ENCODE data around the gene LPP. TPM values are rescaled to one million over a fixed set of nuclear protein-coding genes. Genes with fewer than 3 reads are reported as not detected.

The LPP gene
- total RNA-seq, 1 donor from 2014 or later, result 218 TPM

GRCh38 chr3:188276375-188276774 lies 122.4 kb downstream of the LPP start:
- TF ChIP-seq, protein P1, sequence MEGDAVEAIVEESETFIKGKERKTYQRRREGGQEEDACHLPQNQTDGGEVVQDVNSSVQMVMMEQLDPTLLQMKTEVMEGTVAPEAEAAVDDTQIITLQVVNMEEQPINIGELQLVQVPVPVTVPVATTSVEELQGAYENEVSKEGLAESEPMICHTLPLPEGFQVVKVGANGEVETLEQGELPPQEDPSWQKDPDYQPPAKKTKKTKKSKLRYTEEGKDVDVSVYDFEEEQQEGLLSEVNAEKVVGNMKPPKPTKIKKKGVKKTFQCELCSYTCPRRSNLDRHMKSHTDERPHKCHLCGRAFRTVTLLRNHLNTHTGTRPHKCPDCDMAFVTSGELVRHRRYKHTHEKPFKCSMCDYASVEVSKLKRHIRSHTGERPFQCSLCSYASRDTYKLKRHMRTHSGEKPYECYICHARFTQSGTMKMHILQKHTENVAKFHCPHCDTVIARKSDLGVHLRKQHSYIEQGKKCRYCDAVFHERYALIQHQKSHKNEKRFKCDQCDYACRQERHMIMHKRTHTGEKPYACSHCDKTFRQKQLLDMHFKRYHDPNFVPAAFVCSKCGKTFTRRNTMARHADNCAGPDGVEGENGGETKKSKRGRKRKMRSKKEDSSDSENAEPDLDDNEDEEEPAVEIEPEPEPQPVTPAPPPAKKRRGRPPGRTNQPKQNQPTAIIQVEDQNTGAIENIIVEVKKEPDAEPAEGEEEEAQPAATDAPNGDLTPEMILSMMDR (IDR thresholded peaks at IDR 0.05; ENCODE audit: insufficient read depth, low read length, poor library complexity, severe bottlenecking), result no peak
- no peak for DNase-seq (ENCODE audit: low read depth)
- Histone ChIP-seq H3K27me3 (ENCODE audit: control insufficient read depth, insufficient read depth, low read length) (no peaks in the 10 kb centered on the region), H3K4me3 (ENCODE audit: low read depth, low read length) (no peak overlapping the region), H3K36me3 (ENCODE audit: control insufficient read depth, insufficient read depth, low read length) (no peaks in the 10 kb centered on the region)

DNA sequence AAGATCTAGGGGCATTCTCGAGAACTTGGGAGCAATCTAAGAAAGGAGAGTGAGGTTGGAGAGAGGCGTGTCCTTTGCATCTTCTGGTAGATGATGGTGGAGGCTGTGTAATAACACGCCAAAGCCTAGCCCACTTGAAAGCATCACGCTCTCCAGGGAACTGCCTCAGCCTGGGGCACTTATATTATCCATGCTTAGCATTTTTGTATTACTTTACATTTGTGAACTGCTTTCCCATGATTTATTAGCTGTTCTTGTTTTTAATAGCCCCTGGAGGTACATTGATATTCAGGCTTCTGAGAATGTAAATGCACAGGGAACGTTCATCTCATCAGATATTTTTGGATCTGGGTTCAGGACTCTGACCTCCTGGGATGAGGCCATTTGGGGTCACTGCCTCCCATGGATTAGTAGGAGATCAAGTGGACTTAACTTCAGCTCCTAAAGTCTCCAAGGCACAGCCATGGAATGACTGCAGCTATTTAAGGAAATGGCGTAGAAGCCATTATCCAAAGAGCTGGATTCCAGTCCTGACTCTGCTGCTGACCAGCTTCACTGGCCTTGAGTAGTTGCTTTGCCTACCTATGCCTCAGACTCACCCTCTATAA lies 124.9 kb downstream of the LPP start:
- Histone ChIP-seq H3K4me3 (ENCODE audit: low read depth, low read length) (no peak overlapping the region), H3K36me3 (ENCODE audit: control insufficient read depth, insufficient read depth, low read length) (peaks cover 1% of the 10 kb centered on the region), H3K27me3 (ENCODE audit: control insufficient read depth, insufficient read depth, low read length) (no peaks in the 10 kb centered on the region)
- DNase-seq (ENCODE audit: low read depth), result no peak
- TF ChIP-seq, protein P1 (IDR thresholded peaks at IDR 0.05; ENCODE audit: insufficient read depth, low read length, poor library complexity, severe bottlenecking), result no peak

GRCh38 chr3:188279502-188280335 lies 125.8 kb downstream of the LPP start:
- no peak for DNase-seq (ENCODE audit: low read depth)
- TF ChIP-seq, protein P1 (IDR thresholded peaks at IDR 0.05; ENCODE audit: insufficient read depth, low read length, poor library complexity, severe bottlenecking), result no peak
- H3K36me3 ChIP-seq (ENCODE audit: control insufficient read depth, insufficient read depth, low read length), result peaks cover 1% of the 10 kb centered on the region
- no peak overlapping the region for H3K4me3 ChIP-seq (ENCODE audit: low read depth, low read length)
- no peaks in the 10 kb centered on the region for H3K27me3 ChIP-seq (ENCODE audit: control insufficient read depth, insufficient read depth, low read length)

GRCh38 chr3:188280627-188281026 lies 126.7 kb downstream of the LPP start:
- no peak overlapping the region for H3K4me3 ChIP-seq (ENCODE audit: low read depth, low read length)
- peaks cover 1% of the 10 kb centered on the region for H3K36me3 ChIP-seq (ENCODE audit: control insufficient read depth, insufficient read depth, low read length)
- H3K27me3 ChIP-seq (ENCODE audit: control insufficient read depth, insufficient read depth, low read length), result no peaks in the 10 kb centered on the region
- TF ChIP-seq, protein P1 (IDR thresholded peaks at IDR 0.05; ENCODE audit: insufficient read depth, low read length, poor library complexity, severe bottlenecking), result no peak
- no peak for DNase-seq (ENCODE audit: low read depth)

DNA sequence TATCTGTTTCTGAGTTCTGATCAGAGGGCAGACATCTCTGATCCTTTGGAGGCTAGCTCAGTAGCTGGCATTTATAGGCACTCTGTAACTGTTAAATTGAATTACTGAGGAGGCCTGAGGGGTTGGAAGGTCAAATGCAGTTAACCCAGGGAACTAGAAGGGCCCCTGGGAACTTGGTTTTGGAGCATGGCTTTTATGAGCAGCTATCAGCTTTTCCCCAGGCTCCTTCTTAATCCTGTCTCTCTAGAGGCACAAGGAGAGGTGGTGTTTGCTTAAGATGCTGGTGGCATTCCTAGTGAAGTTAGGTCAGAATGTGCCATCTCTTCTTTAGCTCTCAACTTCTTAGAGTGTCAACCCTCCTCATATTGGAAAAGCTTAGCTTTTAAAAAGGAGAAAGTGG lies 128.9 kb downstream of the LPP start:
- no peak for DNase-seq (ENCODE audit: low read depth)
- TF ChIP-seq, protein P1 (IDR thresholded peaks at IDR 0.05; ENCODE audit: insufficient read depth, low read length, poor library complexity, severe bottlenecking), result no peak
- Histone ChIP-seq H3K36me3 (ENCODE audit: control insufficient read depth, insufficient read depth, low read length) (peaks cover 1% of the 10 kb centered on the region), H3K27me3 (ENCODE audit: control insufficient read depth, insufficient read depth, low read length) (no peaks in the 10 kb centered on the region), H3K4me3 (ENCODE audit: low read depth, low read length) (no peak overlapping the region)

Data from kidney epithelial cell (primary cell).